ENCODE results near the gene DNAH10. TPM values are rescaled to one million over a fixed set of nuclear protein-coding genes. Genes with fewer than 3 reads are reported as not detected.

DNAH10 gene
- total and polyA plus RNA-seq, 10 of the 15 experiments (the other 5 are each of a cell fraction or from before 2014, with no cell fraction given) = 0.01 to 0.32 (median 0.06) TPM

DNA sequence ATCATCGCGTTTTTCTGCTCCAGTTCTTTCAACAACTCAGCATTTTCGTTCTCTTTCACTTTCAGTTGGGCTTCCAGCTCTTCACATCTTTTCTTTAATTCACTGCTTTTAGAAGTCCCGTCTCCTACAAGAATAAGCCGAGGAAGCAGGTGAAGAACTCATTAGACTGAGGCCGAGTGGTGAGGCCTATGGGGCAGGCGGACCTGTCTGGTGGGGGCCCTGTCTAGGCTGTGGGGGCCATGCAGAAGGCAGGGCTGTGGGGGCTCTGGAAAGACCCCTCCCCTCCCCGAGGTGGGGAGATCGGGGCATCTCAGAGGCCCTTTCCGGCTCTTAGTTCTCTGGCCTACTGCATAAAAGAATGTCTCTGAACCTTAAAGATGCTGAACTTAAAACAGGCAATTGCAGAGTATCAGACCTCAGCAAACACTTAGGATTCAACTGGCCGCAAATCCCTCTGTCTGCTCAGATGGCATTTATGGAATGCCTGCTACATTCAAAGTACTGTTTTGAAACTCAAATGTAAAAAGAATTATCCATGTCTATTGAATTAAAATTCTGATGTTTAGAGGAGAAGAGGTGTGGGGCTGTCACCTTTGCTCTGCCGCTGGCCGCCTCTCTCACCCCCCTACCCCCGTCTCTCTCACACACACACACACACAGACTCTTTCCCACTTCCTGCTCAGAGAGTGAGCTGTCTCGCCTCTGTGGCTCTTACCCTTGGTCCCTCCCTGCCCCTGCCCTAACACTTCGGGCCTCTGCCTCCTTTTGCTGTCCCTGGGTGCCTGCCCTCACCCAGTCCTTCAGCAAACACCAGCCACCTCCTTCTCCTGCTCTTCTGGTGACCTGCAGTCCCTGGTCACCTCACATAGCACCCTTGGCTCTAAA lies 175.8 kb downstream of the DNAH10 start:
- FAIRE-seq = peak; percentile 7
- no peak for DNase-seq (ENCODE audit: low read depth, low spot score)
- BruUV-seq (replicated peaks) = no TSS peak
- Histone ChIP-seq H3K4me2 (ENCODE audit: control insufficient read depth, insufficient read depth) (peak overlapping the region; percentile 5), H3K27ac (ENCODE audit: control insufficient read depth, insufficient read depth) (no peak overlapping the region), H3K9ac (ENCODE audit: control insufficient read depth, insufficient read depth, low read length) (no peak overlapping the region; the same call in none of the 2 replicates), H3K36me3 (ENCODE audit: control insufficient read depth in 2 of 2, insufficient read depth in 2 of 2, low read length in 1 of 2) (no peaks in the 10 kb centered on the region), H3K79me2 (ENCODE audit: control insufficient read depth, insufficient read depth, low read length) (no peaks in the 10 kb centered on the region), H3K4me1 (ENCODE audit: control insufficient read depth, insufficient read depth, low read length) (peaks cover 11% of the 10 kb centered on the region), H4K20me1 (ENCODE audit: control insufficient read depth, insufficient read depth) (no peaks in the 10 kb centered on the region), H3K27me3 (replicated peaks in 1 of 2; ENCODE audit: control insufficient read depth in 2 of 2, insufficient read depth in 2 of 2, low read length in 1 of 2) (no peaks in the 10 kb centered on the region), H3K9me3 (replicated peaks; ENCODE audit: control insufficient read depth, insufficient read depth, low read length) (no peaks in the 10 kb centered on the region; the same call in 1 of the 3 replicates), H2AFZ (ENCODE audit: control insufficient read depth, low read depth, low read length) (peak overlapping the region; percentile 60), H3K4me3 (peak overlapping the region; percentile 43; the same call in 1 of the 2 replicates)
- ATAC-seq = no peak; the same call in 2 of the 3 replicates
- ChIA-PET CTCF (interaction anchor here (1.1 to 1.6 kb wide), 3 partner anchors 8 to 14 kb away, joined by 3 to 5 read pairs (median 4); no protein-coding TSS in a partner anchor), POLR2A (no interaction called here), RAD21 (ENCODE audit: unreplicated experiment) (no interaction called here), SMC1A (ENCODE audit: uncharacterized antibody, unreplicated experiment) (no interaction called here)
- intact Hi-C loops (cut with micrococcal nuclease; ENCODE audit: unreplicated experiment) (no loop called here), in situ Hi-C loops (cut with MboI) (no loop called here)
- TF ChIP-seq RUNX3 (IDR thresholded peaks at IDR 0.05; ENCODE audit: low read length) (peak; percentile 57), NFIC (IDR thresholded peaks at IDR 0.05; ENCODE audit: low read depth, low read length) (no peak), POLR2A (IDR thresholded peaks at IDR 0.05; ENCODE audit: low read depth, low read length) (no peak), KLF5 (IDR thresholded peaks at IDR 0.05; ENCODE audit: partially characterized antibody) (no peak), NFYB (IDR thresholded peaks at IDR 0.05; ENCODE audit: insufficient read depth, low read depth, low read length) (no peak), ZNF217 (IDR thresholded peaks at IDR 0.05) (no peak), ASH2L (IDR thresholded peaks at IDR 0.05; ENCODE audit: borderline replicate concordance, low read depth) (no peak), WRNIP1 (IDR thresholded peaks at IDR 0.05; ENCODE audit: borderline replicate concordance, low read depth, low read length) (no peak), IRF4 (IDR thresholded peaks at IDR 0.05; ENCODE audit: low read depth, low read length) (0 out of 2 replicates have a peak, but pooled peaks have one; percentile 27)
- WGBS (ENCODE audit: insufficient coverage, insufficient replicate concordance, low lambda C conversion rate, missing lambda C conversion rate) = 58% methylated on average over 16 of the region's 16 CpGs
